A549 (cell line): ENCODE measurements around the gene DPEP1. TPM values are rescaled to one million over a fixed set of nuclear protein-coding genes. Genes with fewer than 3 reads are reported as not detected.

Experiments used
- ATAC-seq, 2 experiments: fragments of 200-7000 bp in 1 of 2; fragments of >200 bp in 1 of 2; cut with Nextera tagmentation in 1 of 2; cut with Tn5 transposase in 1 of 2; 3 replicates each; pipeline versions ENCODE4 v1.8.0 to v1.9.1; 2018 to 2020; ENCODE audit warnings: mild to moderate bottlenecking in 1 of 2, moderate library complexity in 1 of 2
- CTCF ChIA-PET: fragments of 300-600 bp; sonication (Branson Sonifier 250); formaldehyde crosslinking; extraction: SDS; loops from one replicate; lab custom pipeline; 2021; ENCODE audit warnings: antibody characterized with exemption, inconsistent platforms; lab: Yijun Ruan, JAX
- POLR2A ChIA-PET: fragments of 350-600 bp; formaldehyde crosslinking; extraction: SDS; loops from one replicate; lab custom pipeline; 2021; ENCODE audit warnings: antibody characterized with exemption, inconsistent platforms; lab: Yijun Ruan, JAX
- DNase-seq, 2 experiments: peaks; one replicate each; pipeline versions ENCODE4 v3.0.0 to v3.0.0-alpha.2; 2011 to 2016; ENCODE audit warnings: low read depth in 1 of 2, low spot score in 1 of 2
- FAIRE-seq: peaks from 2 replicates; lab custom pipeline; 2011; peaks lifted over from hg19 to GRCh38; lab: Jason Lieb, UNC
- H3K27ac ChIP-seq, 2 experiments: fragments of >200 bp; sonication (Bioruptor Twin); formaldehyde crosslinking; 3 replicates each; pipeline ENCODE4 v1.5.1; 2016 to 2017
- H3K4me1 ChIP-seq: fragments of >200 bp; sonication (Bioruptor Twin); formaldehyde crosslinking; 3 replicates; pipeline ENCODE4 v1.6.1; 2016
- H3K4me2 ChIP-seq: fragments of >200 bp; sonication (Bioruptor Twin); formaldehyde crosslinking; 3 replicates; pipeline ENCODE4 v1.6.1; 2016
- H3K4me3 ChIP-seq: fragments of >200 bp; sonication (Bioruptor Twin); formaldehyde crosslinking; 3 replicates; pipeline ENCODE4 v1.5.1; 2016
- H3K9me3 ChIP-seq: fragments of >200 bp; sonication (Bioruptor Twin); formaldehyde crosslinking; 3 replicates; pipeline ENCODE4 v1.6.1; 2016
- ATOH8 ChIP-seq: fragments of 250-450 bp; sonication (Bioruptor Pico); IDR thresholded peaks from 2 replicates; pipeline ENCODE4 v1.5.0; 2020; ENCODE audit warnings: low read depth, mild to moderate bottlenecking, moderate library complexity
- CHD2 ChIP-seq: fragments of 150-350 bp; IDR thresholded peaks from 2 replicates; pipeline ENCODE4 v1.6.1; 2014; ENCODE audit warnings: low read length; ENCODE audit not compliant: partially characterized antibody
- CHD4 ChIP-seq: fragments of 200-600 bp; sonication (generic); IDR thresholded peaks from 2 replicates; pipeline ENCODE4 v1.6.1; 2016; ENCODE audit warnings: antibody characterized with exemption, mild to moderate bottlenecking, borderline replicate concordance
- EHMT2 ChIP-seq: fragments of 200-600 bp; sonication (generic); IDR thresholded peaks from 2 replicates; pipeline ENCODE4 v1.6.1; 2016; ENCODE audit warnings: antibody characterized with exemption, low read depth, mild to moderate bottlenecking, moderate library complexity
- EP300 ChIP-seq, 2 experiments: fragments of >200 bp; sonication (Bioruptor Twin); formaldehyde crosslinking; IDR thresholded peaks; 2 replicates in 1 of 2; 3 replicates in 1 of 2; pipeline ENCODE4 v1.6.1; 2016 to 2017
- GATA3 ChIP-seq: IDR thresholded peaks from 2 replicates; pipeline ENCODE4 v1.6.1; 2012; ENCODE audit warnings: borderline replicate concordance
- HDAC2 ChIP-seq: fragments of 200-600 bp; sonication (generic); IDR thresholded peaks from 2 replicates; pipeline ENCODE4 v1.6.1; 2016
- JUN ChIP-seq, 2 experiments: fragments of >200 bp; sonication (Bioruptor Twin); formaldehyde crosslinking; IDR thresholded peaks; 2 replicates in 1 of 2; 3 replicates in 1 of 2; pipeline ENCODE4 v1.6.1; 2016 to 2017
- KDM1A ChIP-seq: fragments of 200-600 bp; sonication (generic); IDR thresholded peaks from 2 replicates; pipeline ENCODE4 v1.6.1; 2016; ENCODE audit warnings: low read depth, mild to moderate bottlenecking
- KDM5A ChIP-seq: fragments of 200-600 bp; sonication (generic); IDR thresholded peaks from 2 replicates; pipeline ENCODE4 v1.6.1; 2016; ENCODE audit warnings: antibody characterized with exemption, mild to moderate bottlenecking
- MYC ChIP-seq: IDR thresholded peaks from 2 replicates; pipeline ENCODE4 v1.6.1; 2012; ENCODE audit warnings: mild to moderate bottlenecking, inconsistent platforms, low read length, improper control_type of control experiment, borderline replicate concordance
- NPAS2 ChIP-seq: fragments of 250-450 bp; sonication (Bioruptor Pico); IDR thresholded peaks from 2 replicates; pipeline ENCODE4 v1.8.0; 2022; ENCODE audit warnings: mild to moderate bottlenecking, moderate library complexity, borderline replicate concordance
- RAD21 ChIP-seq, 2 experiments: fragments of >200 bp in 1 of 2; sonication (Bioruptor Twin) in 1 of 2; formaldehyde crosslinking in 1 of 2; IDR thresholded peaks in 1 of 2; conservative IDR thresholded peaks in 1 of 2; 2 replicates in 1 of 2; 3 replicates in 1 of 2; pipeline ENCODE4 v1.6.1; 2012 to 2018; ENCODE audit warnings: inconsistent platforms in 1 of 2
- RCOR1 ChIP-seq: fragments of 150-350 bp; IDR thresholded peaks from 2 replicates; pipeline ENCODE4 v1.6.1; 2014; ENCODE audit warnings: antibody characterized with exemption, low read length, low read depth
- RFX5 ChIP-seq: fragments of 450-650 bp; IDR thresholded peaks from 2 replicates; pipeline ENCODE4 v1.7.1; 2014; ENCODE audit warnings: antibody characterized with exemption, mild to moderate bottlenecking, moderate library complexity
- RNF2 ChIP-seq: fragments of 200-600 bp; sonication (generic); IDR thresholded peaks from 2 replicates; pipeline ENCODE4 v1.6.1; 2016; ENCODE audit warnings: low read depth, mild to moderate bottlenecking, antibody characterized with exemption, moderate library complexity, borderline replicate concordance
- SMC3 ChIP-seq: fragments of >200 bp; sonication (Bioruptor Twin); formaldehyde crosslinking; IDR thresholded peaks from 3 replicates; pipeline ENCODE4 v1.6.1; 2018; ENCODE audit warnings: inconsistent platforms
- SREBF2 ChIP-seq: fragments of 450-650 bp; IDR thresholded peaks from 2 replicates; pipeline ENCODE4 v1.6.1; 2014; ENCODE audit warnings: mild to moderate bottlenecking, moderate library complexity
- TP53 ChIP-seq: fragments of 250-450 bp; sonication (Bioruptor Pico); IDR thresholded peaks from 2 replicates; pipeline ENCODE4 v1.5.0; 2021; ENCODE audit warnings: mild to moderate bottlenecking, moderate library complexity
- USF2 ChIP-seq: fragments of 450-650 bp; IDR thresholded peaks from 2 replicates; pipeline ENCODE4 v1.6.1; 2014; ENCODE audit warnings: antibody characterized with exemption
- WGBS: methylation state at CpG from one replicate; pipeline ENCODE4 v1.1.6; 2017; ENCODE audit errors: missing lambda C conversion rate; 5-methylcytosine and 5-hydroxymethylcytosine counted together
- polyA plus RNA-seq, 4 experiments: library from polyadenylated mRNA; depleted of rRNA in 3 of 4; stranded (reverse); fragments of >200 nt; fragmentation: RNase III in 1 of 4; extraction: RNeasy Plus Mini Kit Qiagen cat#74134 plus additional on column Dnase treatment in 1 of 4; gene quantifications; 2 replicates in 3 of 4; 3 replicates in 1 of 4; pipeline ENCODE4 v1.2.3, GENCODE V29; 2011 to 2017
- TF ChIP-seq, protein P1 (sequence below): fragments of 200-600 bp; sonication (generic); IDR thresholded peaks from 2 replicates; pipeline ENCODE4 v1.6.1; 2016; ENCODE audit warnings: antibody characterized with exemption, mild to moderate bottlenecking, moderate library complexity
- TF ChIP-seq, protein P2 (sequence below): fragments of >200 bp; sonication (Bioruptor Twin); formaldehyde crosslinking; IDR thresholded peaks from 3 replicates; pipeline ENCODE4 v1.5.1; 2016
- TF ChIP-seq, protein P3 (sequence below): fragments of 250-450 bp; sonication (Bioruptor Pico); IDR thresholded peaks from 2 replicates; pipeline ENCODE4 v1.5.0; 2021; ENCODE audit warnings: mild to moderate bottlenecking, moderate library complexity, borderline replicate concordance

DPEP1 gene
- polyA plus RNA-seq, 2 of the 4 experiments (the other 2 are of a cell fraction), result 1.3 to 1.5 TPM

DNA sequence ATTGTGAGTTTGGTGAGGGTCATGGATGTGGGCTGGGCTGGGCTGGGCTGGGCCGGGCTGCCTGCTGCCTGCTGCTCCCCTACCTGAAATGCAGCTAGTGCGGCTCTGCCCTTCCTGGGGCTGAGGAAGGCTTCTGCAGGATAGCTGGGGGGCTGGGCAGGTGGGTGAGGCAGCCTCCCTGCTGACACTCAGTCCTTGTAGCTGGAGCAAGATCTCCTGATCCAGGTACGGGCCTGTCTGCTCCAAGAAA, 48.3 kb upstream of the DPEP1 start:
- FAIRE-seq (no peak), ATAC-seq (peak; percentile 15 to 17), DNase-seq (peak in 1 of 2 experiments; percentile 64)
- peak overlapping the region; percentile 37 to 96; a peak in 4 of 6 replicates for H3K27ac ChIP-seq
- ChIA-PET CTCF (interaction anchor here (0.9 to 4.9 kb wide), 13 partner anchors 8 to 135 kb away, joined by 3 to 25 read pairs (median 5); partner anchors contain the start of gene CPNE7), POLR2A (interaction anchor here (0.5 to 1.4 kb wide), 3 partner anchors 16 to 55 kb away, joined by 3 read pairs; no protein-coding TSS in a partner anchor)
- peak overlapping the region; percentile 99 for H3K4me2 ChIP-seq
- 26% methylated on average over 3 of the region's 3 CpGs for WGBS
- no peaks in the 10 kb centered on the region for H3K9me3 ChIP-seq
- peak overlapping the region; percentile 99; the same call in 1 of the 3 replicates for H3K4me3 ChIP-seq
- peaks cover 39% of the 10 kb centered on the region for H3K4me1 ChIP-seq
- TF ChIP-seq GATA3 (peak; percentile 22; the same call in 1 of the 2 replicates), RNF2 (no peak)

GRCh38 chr16:89565506-89566372, 47.7 kb upstream of the DPEP1 start:
- ATAC-seq (peak; percentile 45 to 60), DNase-seq (peak; percentile 50 to 74), FAIRE-seq (no peak)
- CTCF ChIA-PET, result interaction anchor here (0.6 to 4.9 kb wide), 16 partner anchors 8 to 134 kb away, joined by 3 to 25 read pairs (median 4); partner anchors contain the start of gene CPNE7
- POLR2A ChIA-PET, result interaction anchor here (0.5 to 1.4 kb wide), 5 partner anchors 15 to 67 kb away, joined by 3 to 5 read pairs (median 3); no protein-coding TSS in a partner anchor
- WGBS, result 29% methylated on average over 36 of the region's 46 CpGs
- Histone ChIP-seq H3K4me3 (peak overlapping the region; percentile 99; the same call in 1 of the 3 replicates), H3K4me2 (peak overlapping the region; percentile 99), H3K9me3 (no peaks in the 10 kb centered on the region), H3K27ac (peak overlapping the region; percentile 37 to 96; a peak in 5 of 6 replicates), H3K4me1 (peaks cover 39% of the 10 kb centered on the region)
- TF ChIP-seq EP300 (IDR thresholded peaks at IDR 0.05), result 0 out of 5 replicates have a peak, but pooled peaks of 1 of the 2 experiments have one; percentile 8
- no peak for TF ChIP-seq CHD2
- peak; percentile 79; the same call in 1 of the 2 replicates for TF ChIP-seq TP53 (CRISPR knock-in tag)
- no peak for TF ChIP-seq RFX5
- no peak for TF ChIP-seq CHD4
- TF ChIP-seq RAD21 (conservative IDR thresholded peaks at IDR 0.05 in 1 of 2, IDR thresholded peaks at IDR 0.05 in 1 of 2), result no peak
- TF ChIP-seq EHMT2, result no peak
- TF ChIP-seq ATOH8 (CRISPR knock-in tag), result no peak
- TF ChIP-seq MYC, result no peak
- TF ChIP-seq, protein P1, sequence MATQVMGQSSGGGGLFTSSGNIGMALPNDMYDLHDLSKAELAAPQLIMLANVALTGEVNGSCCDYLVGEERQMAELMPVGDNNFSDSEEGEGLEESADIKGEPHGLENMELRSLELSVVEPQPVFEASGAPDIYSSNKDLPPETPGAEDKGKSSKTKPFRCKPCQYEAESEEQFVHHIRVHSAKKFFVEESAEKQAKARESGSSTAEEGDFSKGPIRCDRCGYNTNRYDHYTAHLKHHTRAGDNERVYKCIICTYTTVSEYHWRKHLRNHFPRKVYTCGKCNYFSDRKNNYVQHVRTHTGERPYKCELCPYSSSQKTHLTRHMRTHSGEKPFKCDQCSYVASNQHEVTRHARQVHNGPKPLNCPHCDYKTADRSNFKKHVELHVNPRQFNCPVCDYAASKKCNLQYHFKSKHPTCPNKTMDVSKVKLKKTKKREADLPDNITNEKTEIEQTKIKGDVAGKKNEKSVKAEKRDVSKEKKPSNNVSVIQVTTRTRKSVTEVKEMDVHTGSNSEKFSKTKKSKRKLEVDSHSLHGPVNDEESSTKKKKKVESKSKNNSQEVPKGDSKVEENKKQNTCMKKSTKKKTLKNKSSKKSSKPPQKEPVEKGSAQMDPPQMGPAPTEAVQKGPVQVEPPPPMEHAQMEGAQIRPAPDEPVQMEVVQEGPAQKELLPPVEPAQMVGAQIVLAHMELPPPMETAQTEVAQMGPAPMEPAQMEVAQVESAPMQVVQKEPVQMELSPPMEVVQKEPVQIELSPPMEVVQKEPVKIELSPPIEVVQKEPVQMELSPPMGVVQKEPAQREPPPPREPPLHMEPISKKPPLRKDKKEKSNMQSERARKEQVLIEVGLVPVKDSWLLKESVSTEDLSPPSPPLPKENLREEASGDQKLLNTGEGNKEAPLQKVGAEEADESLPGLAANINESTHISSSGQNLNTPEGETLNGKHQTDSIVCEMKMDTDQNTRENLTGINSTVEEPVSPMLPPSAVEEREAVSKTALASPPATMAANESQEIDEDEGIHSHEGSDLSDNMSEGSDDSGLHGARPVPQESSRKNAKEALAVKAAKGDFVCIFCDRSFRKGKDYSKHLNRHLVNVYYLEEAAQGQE, result no peak; the same call in 1 of the 2 replicates
- TF ChIP-seq NPAS2 (CRISPR knock-in tag), result 0 out of 2 replicates have a peak, but pooled peaks have one; percentile 4
- no peak for TF ChIP-seq RCOR1
- TF ChIP-seq KDM5A, result no peak
- TF ChIP-seq KDM1A, result no peak
- no peak for TF ChIP-seq SMC3
- TF ChIP-seq GATA3, result no peak; the same call in none of the 2 replicates
- TF ChIP-seq, protein P2, sequence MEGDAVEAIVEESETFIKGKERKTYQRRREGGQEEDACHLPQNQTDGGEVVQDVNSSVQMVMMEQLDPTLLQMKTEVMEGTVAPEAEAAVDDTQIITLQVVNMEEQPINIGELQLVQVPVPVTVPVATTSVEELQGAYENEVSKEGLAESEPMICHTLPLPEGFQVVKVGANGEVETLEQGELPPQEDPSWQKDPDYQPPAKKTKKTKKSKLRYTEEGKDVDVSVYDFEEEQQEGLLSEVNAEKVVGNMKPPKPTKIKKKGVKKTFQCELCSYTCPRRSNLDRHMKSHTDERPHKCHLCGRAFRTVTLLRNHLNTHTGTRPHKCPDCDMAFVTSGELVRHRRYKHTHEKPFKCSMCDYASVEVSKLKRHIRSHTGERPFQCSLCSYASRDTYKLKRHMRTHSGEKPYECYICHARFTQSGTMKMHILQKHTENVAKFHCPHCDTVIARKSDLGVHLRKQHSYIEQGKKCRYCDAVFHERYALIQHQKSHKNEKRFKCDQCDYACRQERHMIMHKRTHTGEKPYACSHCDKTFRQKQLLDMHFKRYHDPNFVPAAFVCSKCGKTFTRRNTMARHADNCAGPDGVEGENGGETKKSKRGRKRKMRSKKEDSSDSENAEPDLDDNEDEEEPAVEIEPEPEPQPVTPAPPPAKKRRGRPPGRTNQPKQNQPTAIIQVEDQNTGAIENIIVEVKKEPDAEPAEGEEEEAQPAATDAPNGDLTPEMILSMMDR, result peak; percentile 76
- TF ChIP-seq SREBF2, result no peak
- peak in 1 of 2 experiments; percentile 84; a peak in 4 of 5 replicates for TF ChIP-seq JUN (IDR thresholded peaks at IDR 0.05)
- TF ChIP-seq, protein P3, sequence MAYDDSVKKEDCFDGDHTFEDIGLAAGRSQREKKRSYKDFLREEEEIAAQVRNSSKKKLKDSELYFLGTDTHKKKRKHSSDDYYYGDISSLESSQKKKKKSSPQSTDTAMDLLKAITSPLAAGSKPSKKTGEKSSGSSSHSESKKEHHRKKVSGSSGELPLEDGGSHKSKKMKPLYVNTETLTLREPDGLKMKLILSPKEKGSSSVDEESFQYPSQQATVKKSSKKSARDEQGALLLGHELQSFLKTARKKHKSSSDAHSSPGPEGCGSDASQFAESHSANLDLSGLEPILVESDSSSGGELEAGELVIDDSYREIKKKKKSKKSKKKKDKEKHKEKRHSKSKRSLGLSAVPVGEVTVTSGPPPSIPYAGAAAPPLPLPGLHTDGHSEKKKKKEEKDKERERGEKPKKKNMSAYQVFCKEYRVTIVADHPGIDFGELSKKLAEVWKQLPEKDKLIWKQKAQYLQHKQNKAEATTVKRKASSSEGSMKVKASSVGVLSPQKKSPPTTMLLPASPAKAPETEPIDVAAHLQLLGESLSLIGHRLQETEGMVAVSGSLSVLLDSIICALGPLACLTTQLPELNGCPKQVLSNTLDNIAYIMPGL, result peak; percentile 55
- peak; percentile 64 for TF ChIP-seq USF2
- TF ChIP-seq HDAC2, result no peak
